ENCODE data around the gene NEK1. TPM values are rescaled to one million over a fixed set of nuclear protein-coding genes. Genes with fewer than 3 reads are reported as not detected.

NEK1 gene
- total RNA-seq, 1 experiment from 2014 or later: 12.3 TPM

DNA sequence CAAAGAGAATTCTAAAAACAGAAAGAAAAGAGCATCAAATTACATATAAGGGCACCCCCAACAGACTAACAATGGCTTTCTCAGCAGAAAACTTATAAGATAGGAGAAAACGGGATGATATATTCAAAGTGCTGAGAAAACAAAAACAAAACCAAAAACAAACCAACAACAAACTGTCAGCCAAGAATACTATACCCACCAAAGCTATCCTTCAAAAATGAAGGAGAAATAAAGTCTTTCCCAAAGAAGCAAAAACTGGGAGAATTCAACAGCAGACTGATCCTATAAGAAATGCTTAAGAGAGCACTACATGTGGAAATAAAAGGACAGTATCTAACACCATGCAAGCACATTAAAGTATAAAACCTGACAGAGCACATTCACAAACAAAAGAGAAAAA, 168.6 kb downstream of the NEK1 start:
- Histone ChIP-seq H2BK120ac (ENCODE audit: low read depth, low read length, poor library complexity, severe bottlenecking) (no peak overlapping the region), H3K27me3 (ENCODE audit: insufficient read depth, low read length) (no peaks in the 10 kb centered on the region), H2AK5ac (ENCODE audit: insufficient read length, low read length) (no peak overlapping the region), H3T11ph (ENCODE audit: low read length) (no peak overlapping the region), H2BK20ac (ENCODE audit: low read depth, low read length, poor library complexity, severe bottlenecking) (no peak overlapping the region), H3K23ac (ENCODE audit: insufficient read length, low read depth, low read length) (no peak overlapping the region), H3K4me1 (ENCODE audit: insufficient read depth, low read length) (no peaks in the 10 kb centered on the region), H3K56ac (ENCODE audit: insufficient read length, low read depth, low read length) (no peak overlapping the region), H2BK12ac (ENCODE audit: insufficient read length, low read depth, low read length) (no peak overlapping the region), H4K20me1 (ENCODE audit: control insufficient read depth, insufficient read depth, insufficient read length) (no peaks in the 10 kb centered on the region), H3K9ac (ENCODE audit: extremely low read depth, insufficient read length, low read length) (no peak overlapping the region), H3K14ac (ENCODE audit: insufficient read depth, low read length) (no peak overlapping the region), H3K18ac (ENCODE audit: insufficient read length, low read depth, low read length) (no peak overlapping the region), H3K79me1 (ENCODE audit: insufficient read depth, low read depth, low read length, poor library complexity, severe bottlenecking) (no peaks in the 10 kb centered on the region), H3K23me2 (ENCODE audit: insufficient read length, low read depth, low read length, poor library complexity, severe bottlenecking) (no peaks in the 10 kb centered on the region), H2BK15ac (ENCODE audit: low read depth, low read length) (no peak overlapping the region), H4K8ac (replicated peaks; ENCODE audit: insufficient read length, low read depth, low read length) (no peak overlapping the region), H3K9me3 (ENCODE audit: control insufficient read depth, low read depth, low read length) (no peaks in the 10 kb centered on the region), H4K5ac (ENCODE audit: insufficient read length, low read depth, low read length) (no peak overlapping the region), H3K27ac (ENCODE audit: insufficient read length, low read depth, low read length) (no peak overlapping the region), H3K4ac (ENCODE audit: low read depth, low read length) (no peak overlapping the region), H2BK5ac (ENCODE audit: insufficient read length, low read length) (no peak overlapping the region), H3K4me2 (ENCODE audit: insufficient read depth, insufficient read length, low read length) (no peak overlapping the region), H4K91ac (ENCODE audit: insufficient read length, low read depth, low read length) (no peak overlapping the region), H3K79me2 (ENCODE audit: insufficient read depth, low read length) (no peaks in the 10 kb centered on the region), H2AFZ (ENCODE audit: low read length) (no peak overlapping the region)
- H3K36me3 Mint-ChIP-seq (ENCODE audit: insufficient read depth in 1 of 3, low read depth in 3 of 3): peaks cover 19 to 36% (median 25%) of the 10 kb centered on the region in 3 experiments
- no peak overlapping the region for H3K27ac Mint-ChIP-seq
- no peaks in the 10 kb centered on the region for H3K27me3 Mint-ChIP-seq (ENCODE audit: low read depth)
- no peak for DNase-seq
- no CpG with 5 or more reads among the region's 1 CpG for WGBS (ENCODE audit: extremely low coverage, insufficient read length, low lambda C conversion rate)
- peaks cover 18 to 20% of the 10 kb centered on the region in 2 experiments for H3K9me3 Mint-ChIP-seq
- TF ChIP-seq, protein P1, sequence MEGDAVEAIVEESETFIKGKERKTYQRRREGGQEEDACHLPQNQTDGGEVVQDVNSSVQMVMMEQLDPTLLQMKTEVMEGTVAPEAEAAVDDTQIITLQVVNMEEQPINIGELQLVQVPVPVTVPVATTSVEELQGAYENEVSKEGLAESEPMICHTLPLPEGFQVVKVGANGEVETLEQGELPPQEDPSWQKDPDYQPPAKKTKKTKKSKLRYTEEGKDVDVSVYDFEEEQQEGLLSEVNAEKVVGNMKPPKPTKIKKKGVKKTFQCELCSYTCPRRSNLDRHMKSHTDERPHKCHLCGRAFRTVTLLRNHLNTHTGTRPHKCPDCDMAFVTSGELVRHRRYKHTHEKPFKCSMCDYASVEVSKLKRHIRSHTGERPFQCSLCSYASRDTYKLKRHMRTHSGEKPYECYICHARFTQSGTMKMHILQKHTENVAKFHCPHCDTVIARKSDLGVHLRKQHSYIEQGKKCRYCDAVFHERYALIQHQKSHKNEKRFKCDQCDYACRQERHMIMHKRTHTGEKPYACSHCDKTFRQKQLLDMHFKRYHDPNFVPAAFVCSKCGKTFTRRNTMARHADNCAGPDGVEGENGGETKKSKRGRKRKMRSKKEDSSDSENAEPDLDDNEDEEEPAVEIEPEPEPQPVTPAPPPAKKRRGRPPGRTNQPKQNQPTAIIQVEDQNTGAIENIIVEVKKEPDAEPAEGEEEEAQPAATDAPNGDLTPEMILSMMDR (conservative IDR thresholded peaks at IDR 0.05): no peak
- H3K4me1 Mint-ChIP-seq: peaks cover 3% of the 10 kb centered on the region in 2 experiments; a peak in 3 of 4 replicates
- no peak overlapping the region for H3K4me3 Mint-ChIP-seq

Data from H9 (cell line).